K562 (cell line): Measurements from ENCODE around the gene GANAB. TPM values are rescaled to one million over a fixed set of nuclear protein-coding genes. Genes with fewer than 3 reads are reported as not detected.

Experiments used
- ATAC-seq: fragments of 200-7000 bp; cut with Tn5 transposase; 3 replicates; pipeline ENCODE4 v1.9.1; 2020; ENCODE audit warnings: moderate library complexity
- BruUV-seq: library from RNA; stranded (reverse); fragments of 400-500 nt; replicated peaks from 2 replicates; lab custom pipeline; 2021; lab: Mats Ljungman, UMichigan
- CTCF ChIA-PET: fragments of 300-600 bp; formaldehyde crosslinking; extraction: SDS; loops from one replicate; lab custom pipeline; 2021; ENCODE audit warnings: low intra/inter-chr PET ratio; lab: Yijun Ruan, JAX
- POLR2A ChIA-PET: fragments of 300-600, 350-650 bp; sonication (Branson Sonifier 250); formaldehyde crosslinking; extraction: SDS; loops from one replicate; lab custom pipeline; 2021; ENCODE audit warnings: antibody characterized with exemption, inconsistent platforms; lab: Yijun Ruan, JAX
- DNase-seq, 4 experiments: peaks; one replicate each; pipeline versions ENCODE4 v3.0.0 to v3.0.0-alpha.2; 2011 to 2018; ENCODE audit warnings: low spot score in 3 of 4, mixed read lengths in 3 of 4; ENCODE audit errors: extremely low read depth in 1 of 4
- FAIRE-seq: peaks from 2 replicates; lab custom pipeline; 2011; peaks lifted over from hg19 to GRCh38; lab: Jason Lieb, UNC
- H2AFZ ChIP-seq: 2 replicates; pipeline ENCODE4 v1.6.0; 2011; ENCODE audit warnings: low read depth, low read length, control low read depth, inconsistent platforms
- H3K27ac ChIP-seq: fragments of 200-600 bp; 3 replicates; pipeline ENCODE4 v1.8.0; 2011; ENCODE audit warnings: low read depth, mild to moderate bottlenecking, control low read depth, inconsistent platforms, low read length, moderate library complexity, mixed read lengths; ENCODE audit errors: extremely low read depth
- H3K27me3 ChIP-seq, 2 experiments: fragments of 300-600 bp in 1 of 2; 2 replicates in 1 of 2; 3 replicates in 1 of 2; pipeline versions ENCODE4 v1.6.0 to v1.8.0; 2011; ENCODE audit warnings: inconsistent platforms in 2 of 2, low read length in 2 of 2, mild to moderate bottlenecking in 1 of 2, mixed read lengths in 1 of 2, moderate library complexity in 1 of 2; ENCODE audit not compliant: control insufficient read depth in 2 of 2, insufficient read depth in 2 of 2
- H3K36me3 ChIP-seq: fragments of 300-600 bp; 3 replicates; pipeline ENCODE4 v1.8.0; 2011; ENCODE audit warnings: mild to moderate bottlenecking, low read length, inconsistent platforms; ENCODE audit not compliant: control insufficient read depth, insufficient read depth
- H3K4me1 ChIP-seq, 2 experiments: fragments of 200-600 bp in 1 of 2; replicated peaks in 1 of 2; 2 replicates in 1 of 2; 3 replicates in 1 of 2; pipeline versions ENCODE4 v1.5.1 to v1.8.0; 2011; ENCODE audit warnings: inconsistent platforms in 2 of 2, low read length in 2 of 2, mild to moderate bottlenecking in 1 of 2, mixed read lengths in 1 of 2, moderate library complexity in 1 of 2; ENCODE audit not compliant: control insufficient read depth in 2 of 2, insufficient read depth in 2 of 2
- H3K4me2 ChIP-seq: 2 replicates; pipeline ENCODE4 v1.6.1; 2011; ENCODE audit warnings: low read length, control low read depth, inconsistent platforms, mixed read lengths; ENCODE audit not compliant: insufficient read depth
- H3K4me3 ChIP-seq: fragments of 200-600 bp; sonication (generic), shearing (Covaris generic); 2 replicates; pipeline ENCODE4 v1.5.1; 2016; ENCODE audit warnings: control low read depth, inconsistent platforms
- H3K79me2 ChIP-seq: fragments of 200-600 bp; 3 replicates; pipeline ENCODE4 v1.8.0; 2011; ENCODE audit warnings: low read length, inconsistent platforms; ENCODE audit not compliant: control insufficient read depth, insufficient read depth
- H3K9ac ChIP-seq, 2 experiments: 2 replicates each; pipeline versions ENCODE4 v1.6.0 to v1.6.1; 2011; ENCODE audit warnings: low read depth in 2 of 2, low read length in 2 of 2, control low read depth in 1 of 2, inconsistent platforms in 1 of 2, mild to moderate bottlenecking in 1 of 2, mixed read lengths in 1 of 2; ENCODE audit not compliant: insufficient read depth in 1 of 2
- H3K9me1 ChIP-seq: one replicate; pipeline ENCODE4 v1.6.0; 2011; ENCODE audit warnings: inconsistent platforms, mild to moderate bottlenecking, low read length, moderate library complexity; ENCODE audit not compliant: control insufficient read depth, insufficient read depth
- H3K9me3 ChIP-seq: replicated peaks from 2 replicates; pipeline ENCODE4 v1.5.1; 2011; ENCODE audit warnings: low read depth, low read length, inconsistent platforms; ENCODE audit not compliant: control insufficient read depth, insufficient read depth
- H4K20me1 ChIP-seq: replicated peaks from 2 replicates; pipeline ENCODE4 v1.6.1; 2011; ENCODE audit warnings: low read length, inconsistent platforms, mixed read lengths; ENCODE audit not compliant: control insufficient read depth, insufficient read depth
- CREM ChIP-seq: IDR thresholded peaks from 2 replicates; pipeline ENCODE4 v1.6.1; 2014; ENCODE audit warnings: antibody characterized with exemption, low read depth
- FOXJ3 ChIP-seq: sonication (generic); formaldehyde crosslinking; IDR thresholded peaks from 2 replicates; pipeline ENCODE4 v1.4.0; 2020; ENCODE audit warnings: mild to moderate bottlenecking, missing genetic modification reagents
- MCM3 ChIP-seq: fragments of 450-650 bp; IDR thresholded peaks from 2 replicates; pipeline ENCODE4 v1.6.1; 2016
- NBN ChIP-seq: fragments of 450-650 bp; IDR thresholded peaks from 2 replicates; pipeline ENCODE4 v1.6.1; 2016; ENCODE audit warnings: low read depth, mild to moderate bottlenecking
- RAD21 ChIP-seq, 2 experiments: fragments of 250-450 bp in 1 of 2; fragments of 450-650 bp in 1 of 2; sonication (Bioruptor Pico) in 1 of 2; formaldehyde crosslinking in 1 of 2; IDR thresholded peaks in 1 of 2; conservative IDR thresholded peaks in 1 of 2; 2 replicates each; pipeline versions ENCODE4 v1.4.0 to v1.8.0; 2020 to 2022; ENCODE audit warnings: mild to moderate bottlenecking in 2 of 2, moderate library complexity in 1 of 2
- SOX6 ChIP-seq: fragments of 450-650 bp; IDR thresholded peaks from 2 replicates; pipeline ENCODE4 v1.6.1; 2014; ENCODE audit warnings: mild to moderate bottlenecking
- XRCC3 ChIP-seq: fragments of 450-650 bp; IDR thresholded peaks from 2 replicates; pipeline ENCODE4 v1.6.1; 2017; ENCODE audit warnings: mild to moderate bottlenecking, moderate library complexity
- ZC3H8 ChIP-seq: fragments of 450-650 bp; IDR thresholded peaks from 2 replicates; pipeline ENCODE4 v1.6.1; 2017
- ZNF12 ChIP-seq: sonication (generic); formaldehyde crosslinking; IDR thresholded peaks from 2 replicates; pipeline ENCODE4 v1.4.0; 2020; ENCODE audit warnings: mild to moderate bottlenecking, missing genetic modification reagents
- WGBS: fragments of 100-300 bp; shearing (Covaris generic); methylation state at CpG from one replicate; pipeline ENCODE4 v1.1.6; 2016; ENCODE audit warnings: low coverage, mixed read lengths; ENCODE audit not compliant: insufficient coverage; ENCODE audit errors: missing lambda C conversion rate; 5-methylcytosine and 5-hydroxymethylcytosine counted together
- in situ Hi-C: fragments of 300-500 bp; cut with MboI; formaldehyde crosslinking; loops from 4 replicates; pipeline ENCODE4 v1.15.0; 2018; ENCODE audit warnings: inconsistent platforms, mixed read lengths
- intact Hi-C: fragments of 100-400 bp; cut with micrococcal nuclease; formaldehyde crosslinking; loops from 2 replicates; pipeline ENCODE4 v1.14.2; 2022
- polyA plus RNA-seq, 8 experiments: library from polyadenylated mRNA; depleted of rRNA in 4 of 8; stranded (reverse) in 5 of 8; unstranded in 3 of 8; fragments of >200 nt; fragmentation: Nextera tagmentation in 2 of 8; fragmentation: Illumina TruSeq in 1 of 8; extraction: Ambion mirVana in 2 of 8; extraction: Trizol in 1 of 8; gene quantifications; 2 replicates each; pipeline versions ENCODE4 v1.2.1 to v1.2.3, GENCODE V29; 2011 to 2014; ENCODE audit warnings: inconsistent platforms in 1 of 8, missing spikeins in 1 of 8
- total RNA-seq, 7 experiments: library from RNA; depleted of rRNA in 6 of 7; stranded (reverse); fragments of >200 nt in 6 of 7; fragmentation: Illumina TruSeq in 2 of 7; extraction: Trizol in 2 of 7; gene quantifications; 2 replicates each; pipeline versions ENCODE4 v1.2.1 to v1.2.3, GENCODE V29; 2011 to 2021; ENCODE audit warnings: low replicate concordance in 1 of 7
- TF ChIP-seq, protein P1 (sequence below): fragments of 250-450 bp; sonication (Bioruptor Pico); IDR thresholded peaks from 2 replicates; pipeline ENCODE4 v1.5.0; 2022; ENCODE audit warnings: mild to moderate bottlenecking
- TF ChIP-seq, protein P2 (sequence below): sonication (generic); IDR thresholded peaks from 2 replicates; pipeline ENCODE4 v1.6.1; 2016
- TF ChIP-seq, protein P3 (sequence below): fragments of 450-650 bp; IDR thresholded peaks from 2 replicates; pipeline ENCODE4 v1.6.1; 2016
- TF ChIP-seq, protein P4 (sequence below): fragments of 250-450 bp; sonication (Bioruptor Pico); IDR thresholded peaks from 2 replicates; pipeline ENCODE4 v1.8.0; 2021; ENCODE audit warnings: borderline replicate concordance, mild to moderate bottlenecking, moderate library complexity; ENCODE audit not compliant: poor library complexity, severe bottlenecking
- TF ChIP-seq, protein P5 (sequence below): fragments of 250-450 bp; sonication (Bioruptor Pico); IDR thresholded peaks from 2 replicates; pipeline ENCODE4 v1.9.0; 2021; ENCODE audit warnings: mild to moderate bottlenecking
- TF ChIP-seq, protein P6 (sequence below), 2 experiments: fragments of 450-650 bp in 1 of 2; sonication (generic) in 1 of 2; formaldehyde crosslinking; conservative IDR thresholded peaks; 2 replicates each; pipeline versions ENCODE4 v1.4.0 to v1.8.1; 2020 to 2022; ENCODE audit warnings: mild to moderate bottlenecking in 1 of 2, missing genetic modification reagents in 1 of 2
- TF ChIP-seq, protein P7 (sequence below): fragments of 250-450 bp; sonication (Bioruptor Pico); IDR thresholded peaks from 2 replicates; pipeline ENCODE4 v1.8.0; 2021; ENCODE audit warnings: moderate library complexity, mild to moderate bottlenecking, inconsistent platforms

The GANAB gene
- total and polyA plus RNA-seq, 9 of the 15 experiments (the other 6 are each of a cell fraction or from before 2014, with no cell fraction given) = 6.5 to 284 (median 161) TPM

DNA sequence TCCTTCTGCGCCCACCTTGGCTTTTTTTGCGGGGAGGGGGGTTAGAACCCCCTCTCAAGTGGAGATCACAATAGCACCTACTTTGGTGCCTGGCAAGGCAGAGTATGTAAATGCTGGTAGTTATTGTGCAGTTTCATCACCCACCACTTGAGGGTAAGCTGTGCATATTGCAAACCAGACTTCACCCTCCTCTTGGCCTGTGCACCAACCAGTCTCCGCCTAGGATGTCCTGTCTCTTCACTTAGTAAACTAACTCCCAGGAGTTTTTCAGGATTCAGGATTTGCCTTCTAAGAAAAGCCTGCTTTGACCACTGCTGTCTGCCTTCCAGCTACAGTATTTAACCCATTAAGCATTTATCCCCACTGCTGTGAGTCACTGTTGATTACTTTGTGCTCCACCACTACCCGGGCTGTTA lies 34.4 kb upstream of the GANAB start:
- peaks cover 34% of the 10 kb centered on the region for H3K79me2 ChIP-seq
- FAIRE-seq (peak; percentile 86), DNase-seq (peak; percentile 38 to 81 (median 55)), ATAC-seq (peak; percentile 81)
- H3K27me3 ChIP-seq = no peaks in the 10 kb centered on the region
- no peaks in the 10 kb centered on the region for H4K20me1 ChIP-seq
- intact Hi-C loops = loop anchor here (5.0 kb wide), 2 partner anchors 201 to 299 kb away; partner anchors contain the start of gene SLC3A2
- no peaks in the 10 kb centered on the region for H3K9me1 ChIP-seq
- peak overlapping the region in 1 of 2 experiments; percentile 31; a peak in 2 of 4 replicates for H3K9ac ChIP-seq
- WGBS = 40% methylated on average over 4 of the region's 4 CpGs
- H2AFZ ChIP-seq = peak overlapping the region; percentile 96
- peaks cover 24% of the 10 kb centered on the region for H3K36me3 ChIP-seq
- H3K4me2 ChIP-seq = peak overlapping the region; percentile 14; the same call in 1 of the 2 replicates
- H3K4me3 ChIP-seq = no peak overlapping the region
- H3K9me3 ChIP-seq = no peaks in the 10 kb centered on the region
- ChIA-PET POLR2A (interaction anchor here (0.6 to 2.9 kb wide), 18 partner anchors 8 to 1351 kb away, joined by 3 to 27 read pairs (median 4); partner anchors contain the start of genes C11orf98, CSKMT, EEF1G and GANAB), CTCF (no interaction called here)
- in situ Hi-C loops = no loop called here
- BruUV-seq = no TSS peak
- peak overlapping the region; percentile 9 for H3K27ac ChIP-seq
- H3K4me1 ChIP-seq = peaks cover 25 to 42% of the 10 kb centered on the region in 2 experiments; a peak in 4 of 5 replicates
- TF ChIP-seq, protein P1, sequence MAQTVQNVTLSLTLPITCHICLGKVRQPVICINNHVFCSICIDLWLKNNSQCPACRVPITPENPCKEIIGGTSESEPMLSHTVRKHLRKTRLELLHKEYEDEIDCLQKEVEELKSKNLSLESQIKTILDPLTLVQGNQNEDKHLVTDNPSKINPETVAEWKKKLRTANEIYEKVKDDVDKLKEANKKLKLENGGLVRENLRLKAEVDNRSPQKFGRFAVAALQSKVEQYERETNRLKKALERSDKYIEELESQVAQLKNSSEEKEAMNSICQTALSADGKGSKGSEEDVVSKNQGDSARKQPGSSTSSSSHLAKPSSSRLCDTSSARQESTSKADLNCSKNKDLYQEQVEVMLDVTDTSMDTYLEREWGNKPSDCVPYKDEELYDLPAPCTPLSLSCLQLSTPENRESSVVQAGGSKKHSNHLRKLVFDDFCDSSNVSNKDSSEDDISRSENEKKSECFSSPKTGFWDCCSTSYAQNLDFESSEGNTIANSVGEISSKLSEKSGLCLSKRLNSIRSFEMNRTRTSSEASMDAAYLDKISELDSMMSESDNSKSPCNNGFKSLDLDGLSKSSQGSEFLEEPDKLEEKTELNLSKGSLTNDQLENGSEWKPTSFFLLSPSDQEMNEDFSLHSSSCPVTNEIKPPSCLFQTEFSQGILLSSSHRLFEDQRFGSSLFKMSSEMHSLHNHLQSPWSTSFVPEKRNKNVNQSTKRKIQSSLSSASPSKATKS (CRISPR knock-in tag) = no peak
- no peak for TF ChIP-seq SOX6
- no peak for TF ChIP-seq ZC3H8
- no peak for TF ChIP-seq NBN
- TF ChIP-seq ZNF12 (CRISPR knock-in tag) = no peak
- TF ChIP-seq, protein P2, sequence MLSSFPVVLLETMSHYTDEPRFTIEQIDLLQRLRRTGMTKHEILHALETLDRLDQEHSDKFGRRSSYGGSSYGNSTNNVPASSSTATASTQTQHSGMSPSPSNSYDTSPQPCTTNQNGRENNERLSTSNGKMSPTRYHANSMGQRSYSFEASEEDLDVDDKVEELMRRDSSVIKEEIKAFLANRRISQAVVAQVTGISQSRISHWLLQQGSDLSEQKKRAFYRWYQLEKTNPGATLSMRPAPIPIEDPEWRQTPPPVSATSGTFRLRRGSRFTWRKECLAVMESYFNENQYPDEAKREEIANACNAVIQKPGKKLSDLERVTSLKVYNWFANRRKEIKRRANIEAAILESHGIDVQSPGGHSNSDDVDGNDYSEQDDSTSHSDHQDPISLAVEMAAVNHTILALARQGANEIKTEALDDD = peak; percentile 90
- TF ChIP-seq XRCC3 = no peak
- no peak for TF ChIP-seq FOXJ3
- no peak for TF ChIP-seq MCM3
- TF ChIP-seq, protein P3, sequence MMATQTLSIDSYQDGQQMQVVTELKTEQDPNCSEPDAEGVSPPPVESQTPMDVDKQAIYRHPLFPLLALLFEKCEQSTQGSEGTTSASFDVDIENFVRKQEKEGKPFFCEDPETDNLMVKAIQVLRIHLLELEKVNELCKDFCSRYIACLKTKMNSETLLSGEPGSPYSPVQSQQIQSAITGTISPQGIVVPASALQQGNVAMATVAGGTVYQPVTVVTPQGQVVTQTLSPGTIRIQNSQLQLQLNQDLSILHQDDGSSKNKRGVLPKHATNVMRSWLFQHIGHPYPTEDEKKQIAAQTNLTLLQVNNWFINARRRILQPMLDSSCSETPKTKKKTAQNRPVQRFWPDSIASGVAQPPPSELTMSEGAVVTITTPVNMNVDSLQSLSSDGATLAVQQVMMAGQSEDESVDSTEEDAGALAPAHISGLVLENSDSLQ = no peak
- TF ChIP-seq, protein P4, sequence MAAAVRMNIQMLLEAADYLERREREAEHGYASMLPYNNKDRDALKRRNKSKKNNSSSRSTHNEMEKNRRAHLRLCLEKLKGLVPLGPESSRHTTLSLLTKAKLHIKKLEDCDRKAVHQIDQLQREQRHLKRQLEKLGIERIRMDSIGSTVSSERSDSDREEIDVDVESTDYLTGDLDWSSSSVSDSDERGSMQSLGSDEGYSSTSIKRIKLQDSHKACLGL (CRISPR knock-in tag) = no peak
- peak; percentile 45 to 69 for TF ChIP-seq RAD21 (CRISPR knock-in tag; conservative IDR thresholded peaks at IDR 0.05 in 1 of 2, IDR thresholded peaks at IDR 0.05 in 1 of 2)
- TF ChIP-seq, protein P5, sequence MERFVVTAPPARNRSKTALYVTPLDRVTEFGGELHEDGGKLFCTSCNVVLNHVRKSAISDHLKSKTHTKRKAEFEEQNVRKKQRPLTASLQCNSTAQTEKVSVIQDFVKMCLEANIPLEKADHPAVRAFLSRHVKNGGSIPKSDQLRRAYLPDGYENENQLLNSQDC = no peak
- TF ChIP-seq, protein P6, sequence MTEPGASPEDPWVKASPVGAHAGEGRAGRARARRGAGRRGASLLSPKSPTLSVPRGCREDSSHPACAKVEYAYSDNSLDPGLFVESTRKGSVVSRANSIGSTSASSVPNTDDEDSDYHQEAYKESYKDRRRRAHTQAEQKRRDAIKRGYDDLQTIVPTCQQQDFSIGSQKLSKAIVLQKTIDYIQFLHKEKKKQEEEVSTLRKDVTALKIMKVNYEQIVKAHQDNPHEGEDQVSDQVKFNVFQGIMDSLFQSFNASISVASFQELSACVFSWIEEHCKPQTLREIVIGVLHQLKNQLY (CRISPR knock-in tag; conservative IDR thresholded peaks at IDR 0.05) = no peak
- peak; percentile 41 for TF ChIP-seq CREM
- TF ChIP-seq, protein P7, sequence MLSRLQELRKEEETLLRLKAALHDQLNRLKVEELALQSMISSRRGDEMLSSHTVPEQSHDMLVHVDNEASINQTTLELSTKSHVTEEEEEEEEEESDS (CRISPR knock-in tag) = no peak
